Neutrophil (primary cell): ENCODE measurements around the gene CD177.
"Not testable (repeated sequence)": the region's sequence is repeated elsewhere in the genome, so short reads cannot be mapped to it uniquely, and the experiment has no call there.

Source experiments
- H3K27ac ChIP-seq: fragments of 200-600 bp; sonication (generic); 2 replicates; pipeline ENCODE4 v1.5.1; 2016; ENCODE audit warnings: mild to moderate bottlenecking, moderate library complexity
- H3K27me3 ChIP-seq: fragments of 200-600 bp; sonication (generic); 2 replicates; pipeline ENCODE4 v1.6.0; 2016; ENCODE audit warnings: mild to moderate bottlenecking
- H3K36me3 ChIP-seq: fragments of 200-600 bp; sonication (generic); 2 replicates; pipeline ENCODE4 v1.5.1; 2017
- H3K4me1 ChIP-seq, 2 experiments: fragments of 200-600 bp in 1 of 2; sonication (generic) in 1 of 2; 1 replicate in 1 of 2; 2 replicates in 1 of 2; pipeline versions ENCODE4 v1.5.1 to v1.6.1; 2013 to 2016; ENCODE audit warnings: low read depth in 1 of 2, low read length in 1 of 2, mild to moderate bottlenecking in 1 of 2, moderate library complexity in 1 of 2; ENCODE audit not compliant: control insufficient read depth in 1 of 2, insufficient read depth in 1 of 2
- H3K4me3 ChIP-seq, 2 experiments: fragments of 200-600 bp in 1 of 2; sonication (generic) in 1 of 2; 1 replicate in 1 of 2; 2 replicates in 1 of 2; pipeline ENCODE4 v1.5.1; 2013 to 2016; ENCODE audit warnings: low read depth in 1 of 2, low read length in 1 of 2, mild to moderate bottlenecking in 1 of 2, moderate library complexity in 1 of 2
- H3K9me3 ChIP-seq: fragments of 200-600 bp; sonication (generic); 2 replicates; pipeline ENCODE4 v1.5.1; 2016
- TF ChIP-seq, protein P1 (sequence below): fragments of 200-600 bp; sonication (generic); IDR thresholded peaks from 2 replicates; pipeline ENCODE4 v1.5.1; 2016; ENCODE audit warnings: antibody characterized with exemption

The CD177 gene

DNA sequence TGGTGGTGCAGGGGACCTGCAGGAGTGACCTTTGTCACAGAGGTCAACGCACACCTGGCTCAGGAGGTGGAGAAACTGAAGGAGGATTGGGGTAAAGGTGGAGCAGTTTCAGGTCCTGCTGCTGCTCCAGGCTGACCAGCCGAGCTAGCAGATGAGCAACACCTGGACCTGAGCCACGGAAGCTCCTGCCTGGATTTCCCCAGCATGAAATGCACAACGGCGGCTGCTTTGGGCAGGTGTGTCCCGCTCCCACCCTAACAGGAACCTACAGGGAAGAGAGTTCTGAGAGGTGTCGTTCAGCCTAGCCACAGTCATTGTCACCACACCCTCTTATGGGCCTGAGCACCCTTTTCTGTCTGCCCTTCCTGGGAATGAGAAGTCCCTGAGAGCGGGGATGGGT, 15.7 kb upstream of the CD177 start:
- Histone ChIP-seq H3K27me3 (no peaks in the 10 kb centered on the region), H3K9me3 (no peaks in the 10 kb centered on the region), H3K4me3 (no peak overlapping the region), H3K4me1 (peaks cover 43 to 45% of the 10 kb centered on the region in 2 experiments), H3K36me3 (no peaks in the 10 kb centered on the region), H3K27ac (no peak overlapping the region)
- TF ChIP-seq, protein P1, sequence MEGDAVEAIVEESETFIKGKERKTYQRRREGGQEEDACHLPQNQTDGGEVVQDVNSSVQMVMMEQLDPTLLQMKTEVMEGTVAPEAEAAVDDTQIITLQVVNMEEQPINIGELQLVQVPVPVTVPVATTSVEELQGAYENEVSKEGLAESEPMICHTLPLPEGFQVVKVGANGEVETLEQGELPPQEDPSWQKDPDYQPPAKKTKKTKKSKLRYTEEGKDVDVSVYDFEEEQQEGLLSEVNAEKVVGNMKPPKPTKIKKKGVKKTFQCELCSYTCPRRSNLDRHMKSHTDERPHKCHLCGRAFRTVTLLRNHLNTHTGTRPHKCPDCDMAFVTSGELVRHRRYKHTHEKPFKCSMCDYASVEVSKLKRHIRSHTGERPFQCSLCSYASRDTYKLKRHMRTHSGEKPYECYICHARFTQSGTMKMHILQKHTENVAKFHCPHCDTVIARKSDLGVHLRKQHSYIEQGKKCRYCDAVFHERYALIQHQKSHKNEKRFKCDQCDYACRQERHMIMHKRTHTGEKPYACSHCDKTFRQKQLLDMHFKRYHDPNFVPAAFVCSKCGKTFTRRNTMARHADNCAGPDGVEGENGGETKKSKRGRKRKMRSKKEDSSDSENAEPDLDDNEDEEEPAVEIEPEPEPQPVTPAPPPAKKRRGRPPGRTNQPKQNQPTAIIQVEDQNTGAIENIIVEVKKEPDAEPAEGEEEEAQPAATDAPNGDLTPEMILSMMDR = no peak

DNA sequence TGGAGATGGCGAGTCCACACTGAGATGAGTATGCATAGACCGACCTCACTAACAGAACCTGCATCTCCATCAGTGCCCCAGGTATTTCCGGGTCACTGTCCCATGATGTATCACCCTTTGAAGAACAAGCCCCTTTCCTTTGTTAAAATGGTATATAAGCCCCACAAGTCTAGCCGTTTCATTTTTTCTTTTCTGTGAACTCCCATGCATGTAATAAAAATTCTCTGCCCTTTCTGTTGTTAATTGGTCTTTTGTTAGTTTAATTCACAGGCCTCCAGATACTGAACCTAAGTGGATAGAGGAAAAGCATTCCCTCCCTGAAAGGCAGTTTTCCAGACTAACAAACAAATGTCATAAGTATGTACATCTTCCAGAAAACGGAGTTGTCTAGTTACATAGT, 15.0 kb upstream of the CD177 start:
- Histone ChIP-seq H3K27me3 (no peaks in the 10 kb centered on the region), H3K27ac (no peak overlapping the region), H3K36me3 (no peaks in the 10 kb centered on the region), H3K4me3 (no peak overlapping the region), H3K4me1 (peaks cover 43 to 45% of the 10 kb centered on the region in 2 experiments), H3K9me3 (no peaks in the 10 kb centered on the region)
- TF ChIP-seq, protein P1 = no peak

DNA sequence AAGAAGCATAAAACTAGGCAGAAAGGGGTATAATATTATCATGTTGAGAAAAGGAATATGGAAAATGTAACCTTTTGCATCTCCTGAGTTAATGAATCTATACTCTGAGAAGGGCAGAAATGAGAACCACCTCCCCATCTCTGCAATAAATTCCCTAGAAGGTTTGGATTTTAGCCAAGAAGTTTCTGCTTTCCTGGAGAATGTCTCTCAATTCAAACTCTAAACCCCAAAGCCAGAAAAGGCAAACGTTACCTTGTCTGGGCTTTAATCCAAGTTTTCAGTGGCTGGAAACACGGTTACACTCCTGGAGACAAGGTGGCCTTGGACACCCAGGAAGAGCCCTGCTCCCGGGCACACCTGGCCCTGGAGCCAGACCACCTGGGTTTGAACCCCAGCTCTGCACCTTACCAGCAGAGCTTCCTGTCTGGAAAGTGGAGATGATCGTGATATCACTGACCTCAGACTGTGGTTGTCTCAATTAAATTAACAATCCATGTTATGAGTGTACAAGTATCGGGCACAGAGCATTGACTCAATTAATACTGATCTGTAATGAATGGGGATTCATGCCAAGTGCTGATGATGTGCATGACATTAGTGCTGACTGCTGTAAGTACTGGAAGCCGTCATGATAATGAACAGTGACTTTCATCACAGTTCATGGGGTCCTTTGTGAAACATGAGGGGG, 14.1 kb upstream of the CD177 start:
- not testable (repeated sequence) for H3K36me3 ChIP-seq, H3K27ac ChIP-seq, H3K4me3 ChIP-seq, H3K9me3 ChIP-seq, H3K27me3 ChIP-seq
- peaks cover 50 to 51% of the 10 kb centered on the region in 2 experiments for H3K4me1 ChIP-seq

DNA sequence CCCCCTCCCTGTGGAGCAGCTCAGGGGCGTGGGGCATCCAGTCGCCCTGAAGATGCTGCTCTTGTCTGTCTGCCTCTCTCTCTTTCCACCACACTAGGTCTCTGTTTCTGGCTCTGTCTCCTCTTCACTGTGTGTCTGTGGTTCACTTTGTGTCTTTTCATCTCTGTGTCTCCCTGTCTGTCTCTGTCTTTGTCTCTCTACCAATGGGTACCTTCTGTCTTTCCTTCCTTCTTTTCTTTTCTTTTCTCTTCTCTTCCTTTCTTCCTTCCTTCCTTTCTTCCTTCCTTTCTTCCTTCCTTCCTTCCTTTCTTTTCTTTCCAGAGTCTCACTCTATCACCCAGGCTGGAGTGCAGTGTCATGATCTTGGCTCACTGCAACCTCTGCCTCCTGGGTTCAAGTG, 13.4 kb upstream of the CD177 start:
- not testable (repeated sequence) for H3K27me3 ChIP-seq, H3K4me3 ChIP-seq, H3K36me3 ChIP-seq, H3K27ac ChIP-seq, H3K9me3 ChIP-seq
- peaks cover 55 to 56% of the 10 kb centered on the region in 2 experiments for H3K4me1 ChIP-seq

DNA sequence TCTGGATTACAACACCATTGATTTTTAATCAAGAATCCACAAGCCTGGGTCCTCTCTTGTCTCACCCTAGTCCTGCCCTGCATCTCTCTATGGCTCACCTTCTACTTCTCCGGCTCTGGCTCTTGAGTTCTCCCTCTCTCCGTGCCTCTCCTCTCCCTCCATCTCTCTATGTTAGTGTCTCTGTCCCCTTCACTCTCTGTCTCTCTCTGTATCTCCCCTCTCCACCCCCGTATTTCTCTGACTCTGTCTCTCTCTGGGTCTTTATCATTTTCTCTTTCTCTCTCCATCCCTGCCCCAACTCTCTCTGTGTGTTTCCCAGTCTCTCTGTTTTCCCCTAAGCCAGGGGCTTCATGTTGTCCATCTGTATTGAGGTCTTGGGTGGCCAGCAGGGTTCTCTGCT, 12.4 kb upstream of the CD177 start:
- not testable (repeated sequence) for H3K36me3 ChIP-seq, H3K9me3 ChIP-seq, H3K4me3 ChIP-seq, H3K27me3 ChIP-seq
- Histone ChIP-seq H3K4me1 (peaks cover 65 to 66% of the 10 kb centered on the region in 2 experiments), H3K27ac (peak overlapping the region; percentile 83)

DNA sequence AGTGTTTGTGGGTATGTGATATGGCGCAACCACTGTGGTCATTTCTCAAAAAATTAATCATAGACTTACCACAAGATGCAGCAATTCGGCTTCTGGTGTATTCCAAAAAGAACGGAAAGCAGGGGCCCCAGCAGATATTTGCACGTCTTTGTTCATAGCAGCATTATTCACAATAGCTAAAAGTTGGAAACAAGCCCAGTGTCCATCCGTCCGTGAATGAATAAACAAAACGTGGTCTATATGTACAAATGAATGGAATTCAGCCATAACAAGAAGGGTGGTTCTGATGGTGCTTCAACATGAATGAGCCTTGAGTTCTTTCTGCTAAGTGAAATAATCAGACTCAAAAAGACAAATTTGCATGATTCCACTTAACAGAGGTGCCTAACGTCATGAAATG, 11.4 kb upstream of the CD177 start:
- H3K9me3 ChIP-seq, H3K27me3 ChIP-seq, H3K36me3 ChIP-seq: not testable (repeated sequence)
- H3K27ac ChIP-seq = peak overlapping the region; percentile 83
- peak overlapping the region; percentile 24 to 31 for H3K4me3 ChIP-seq
- H3K4me1 ChIP-seq = peaks cover 74 to 76% of the 10 kb centered on the region in 2 experiments

DNA sequence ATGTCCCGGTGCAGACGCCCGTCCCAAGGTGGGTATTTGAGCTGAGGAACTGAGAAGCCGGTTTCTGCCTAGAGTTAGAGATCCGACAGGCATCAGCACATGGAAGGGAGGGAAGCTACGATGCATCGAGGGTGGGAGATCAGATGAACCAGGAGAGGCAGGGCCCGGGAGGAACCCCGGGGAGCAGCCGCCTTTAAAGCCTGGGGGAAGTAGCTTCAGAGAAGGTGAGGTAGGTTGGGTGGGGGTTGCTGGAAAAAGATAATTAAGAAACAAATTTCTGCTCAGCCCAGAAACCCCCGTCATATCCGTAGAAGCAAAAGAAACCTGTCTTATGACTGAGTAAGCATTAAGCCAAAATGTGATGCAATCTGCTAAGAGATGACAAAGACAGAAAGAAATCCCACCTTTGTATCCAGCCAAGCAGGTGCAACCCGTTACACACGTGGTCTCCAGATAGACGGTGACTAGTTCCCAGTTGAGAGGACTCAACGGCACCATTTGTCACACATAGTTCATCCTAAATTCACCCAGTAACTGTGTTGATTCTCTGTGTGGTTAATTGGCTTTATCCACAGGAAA, 9.1 kb upstream of the CD177 start:
- Histone ChIP-seq H3K27ac (peak overlapping the region; percentile 68), H3K4me1 (peaks cover 91 to 94% of the 10 kb centered on the region in 2 experiments), H3K4me3 (peak overlapping the region in 1 of 2 experiments; percentile 23)
- not testable (repeated sequence) for H3K36me3 ChIP-seq, H3K27me3 ChIP-seq, H3K9me3 ChIP-seq

DNA sequence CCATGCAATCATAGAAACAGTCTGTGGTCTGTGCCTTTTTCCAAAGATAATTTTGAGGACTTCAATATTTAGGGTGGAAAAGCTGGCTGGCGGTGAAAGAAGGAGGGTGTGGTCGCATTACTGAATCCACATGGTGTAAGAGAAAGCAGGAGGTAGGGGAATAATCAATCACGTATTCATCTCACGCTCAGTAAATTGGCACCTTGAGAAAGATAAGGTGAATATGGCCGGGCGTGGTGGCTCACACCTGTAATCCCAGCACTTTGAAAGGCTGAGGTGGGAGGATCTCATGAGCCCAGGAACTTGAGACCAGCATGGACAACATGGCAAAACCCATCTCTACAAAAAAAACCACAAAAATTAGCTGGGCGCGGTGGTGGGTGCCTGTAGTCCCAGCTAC, 3.7 kb upstream of the CD177 start:
- H3K36me3 ChIP-seq, H3K9me3 ChIP-seq, H3K27ac ChIP-seq, H3K4me3 ChIP-seq: not testable (repeated sequence)
- peaks cover 10% of the 10 kb centered on the region for H3K27me3 ChIP-seq
- H3K4me1 ChIP-seq = peaks cover 90 to 92% of the 10 kb centered on the region in 2 experiments
